ENCODE data around the gene CIBAR2. TPM values are rescaled to one million over a fixed set of nuclear protein-coding genes. Genes with fewer than 3 reads are reported as not detected.
"Not testable (repeated sequence)": the region's sequence is repeated elsewhere in the genome, so short reads cannot be mapped to it uniquely, and the experiment has no call there.

The CIBAR2 gene
- total RNA-seq, 1 experiment from 2014 or later, result not detected

- no peak for DNase-seq (ENCODE audit: extremely low read depth, low read depth)
Observed at GRCh38 chr16:85066346-85066885, 45.9 kb downstream of the CIBAR2 start.

GRCh38 chr16:85065099-85065498, 47.2 kb downstream of the CIBAR2 start:
- DNase-seq (ENCODE audit: extremely low read depth, low read depth), result no peak

DNA sequence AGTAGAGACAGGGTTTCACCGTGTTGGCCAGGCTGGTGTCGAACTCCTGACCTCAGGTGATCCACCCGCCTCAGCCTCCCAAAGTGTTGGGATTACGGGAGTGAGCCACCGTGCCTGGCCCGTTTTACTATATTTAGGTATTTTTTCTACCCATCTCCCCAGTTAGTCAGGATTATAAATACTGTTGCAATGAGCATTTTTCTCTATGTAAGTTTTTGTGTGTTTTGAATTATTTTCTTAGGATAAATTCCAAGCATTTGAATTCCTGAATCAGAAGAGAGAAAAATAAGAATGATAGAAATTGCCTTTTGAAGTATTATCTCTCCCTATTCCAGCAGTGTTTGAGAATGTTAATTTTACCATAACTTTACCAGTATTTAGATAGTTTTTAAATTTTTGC, 48.1 kb downstream of the CIBAR2 start:
- no peak for DNase-seq (ENCODE audit: extremely low read depth, low read depth)

DNA sequence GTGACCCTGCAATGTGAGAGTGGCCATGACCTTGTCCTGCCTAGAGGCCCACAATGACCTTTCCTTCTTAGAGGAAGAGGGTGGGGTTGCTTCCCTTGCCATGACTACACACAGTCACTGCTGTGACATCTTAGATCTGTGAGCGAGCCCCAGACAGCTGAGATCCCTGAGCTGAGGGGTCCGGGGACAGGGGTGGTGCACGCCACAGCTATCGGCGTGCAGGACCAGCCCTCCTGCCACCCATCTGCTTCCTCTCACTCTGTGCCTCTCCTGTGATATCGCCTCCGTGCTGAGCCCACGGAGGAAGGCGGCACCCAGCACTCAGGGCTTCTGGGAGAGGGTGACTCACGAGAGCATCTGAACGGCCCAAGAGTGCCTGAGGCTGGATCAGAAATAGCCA, 49.4 kb downstream of the CIBAR2 start:
- no peak for DNase-seq (ENCODE audit: extremely low read depth, low read depth)

GRCh38 chr16:85062323-85062722, 49.9 kb downstream of the CIBAR2 start:
- DNase-seq (ENCODE audit: extremely low read depth, low read depth), result no peak

- no peak for DNase-seq (ENCODE audit: extremely low read depth, low read depth)
Observed at GRCh38 chr16:85061566-85061965, 50.7 kb downstream of the CIBAR2 start.

GRCh38 chr16:85058909-85059308, 53.4 kb downstream of the CIBAR2 start:
- no peak for DNase-seq (ENCODE audit: extremely low read depth, low read depth)

DNA sequence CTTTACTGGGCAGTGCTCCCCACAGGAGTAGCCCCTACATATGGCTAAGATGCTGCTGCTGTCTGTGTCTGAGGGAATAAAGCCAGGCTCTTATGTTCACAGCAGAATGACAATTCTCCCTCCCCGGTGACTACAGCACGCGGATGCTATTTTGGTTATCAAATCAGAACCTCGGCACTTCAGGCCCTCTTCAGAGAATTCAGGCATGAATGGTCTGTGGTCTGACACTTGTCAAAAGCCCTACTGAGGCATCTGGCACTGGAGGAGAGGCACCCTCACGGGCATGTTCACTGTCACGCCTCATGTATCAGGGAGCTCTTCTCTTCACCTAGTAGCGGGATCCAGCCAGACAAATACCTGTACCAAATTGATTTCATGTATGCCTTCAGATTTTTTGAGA, 54.3 kb downstream of the CIBAR2 start:
- no peak for DNase-seq (ENCODE audit: extremely low read depth, low read depth)

DNA sequence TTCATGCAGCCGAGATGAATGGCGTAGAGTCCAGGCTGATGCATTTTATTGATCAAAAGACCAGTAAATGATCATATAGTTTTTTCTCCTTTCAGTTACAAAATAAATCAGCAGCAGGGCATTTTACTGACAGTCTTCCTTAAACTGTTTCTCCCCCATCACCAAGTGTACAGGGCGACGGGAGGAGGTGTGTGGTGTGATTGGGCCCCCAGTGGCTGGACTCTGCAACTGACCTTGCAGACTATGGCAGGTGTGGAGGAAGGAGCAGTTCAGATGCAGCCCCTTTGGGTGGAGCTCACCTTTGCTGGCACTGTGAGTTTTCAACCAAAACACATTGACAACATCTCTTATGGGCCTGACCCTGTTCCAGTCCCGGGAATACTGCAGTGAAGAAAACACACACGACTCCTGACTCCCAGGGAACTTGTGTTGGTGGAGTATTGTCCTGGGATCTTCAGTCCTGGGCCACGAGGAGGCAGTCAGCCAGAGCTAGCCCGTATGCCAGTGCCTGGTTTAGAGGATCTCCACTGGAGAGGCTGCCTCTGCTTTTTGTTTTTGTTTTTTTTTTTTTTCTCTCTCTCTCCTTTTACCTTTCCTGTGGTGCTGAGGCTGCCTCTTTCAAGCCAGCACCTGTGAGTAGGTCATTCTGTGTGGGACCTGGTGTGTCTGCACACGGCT, 54.9 kb downstream of the CIBAR2 start:
- DNase-seq (ENCODE audit: extremely low read depth, low read depth), result no peak

GRCh38 chr16:85056211-85056748, 56.0 kb downstream of the CIBAR2 start:
- no peak for DNase-seq (ENCODE audit: extremely low read depth, low read depth)

- DNase-seq (ENCODE audit: extremely low read depth, low read depth), result no peak
Observed at GRCh38 chr16:85055493-85056210, 56.6 kb downstream of the CIBAR2 start.

DNA sequence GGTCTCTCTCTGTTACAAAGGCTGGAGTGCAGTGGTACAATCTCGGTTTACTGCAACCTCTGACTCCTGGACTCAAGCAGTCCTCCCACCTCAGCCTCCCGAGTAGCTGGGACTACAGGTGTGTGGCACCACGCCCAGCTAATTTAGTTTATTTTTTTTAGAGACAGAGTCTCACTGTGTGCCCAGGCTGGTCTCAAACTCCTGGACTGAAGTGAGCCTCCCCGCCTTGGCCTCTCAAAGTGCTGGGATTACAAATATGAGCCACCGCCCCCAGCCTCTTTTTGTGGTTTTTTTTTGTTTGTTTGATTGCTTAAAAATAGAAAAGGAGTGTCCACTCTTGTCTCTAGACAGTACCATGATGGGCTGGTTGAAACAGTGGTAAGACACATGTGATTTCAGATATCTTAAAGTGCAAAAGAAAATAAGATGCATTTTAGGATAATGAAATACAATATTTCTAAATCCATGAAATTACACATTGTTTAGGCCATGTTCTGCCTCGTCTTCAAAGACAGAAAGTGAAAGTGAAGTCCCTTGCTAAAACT, 57.3 kb downstream of the CIBAR2 start:
- no peak for DNase-seq (ENCODE audit: extremely low read depth, low read depth)

GRCh38 chr16:85054321-85054720, 58.0 kb downstream of the CIBAR2 start:
- not testable (repeated sequence) for DNase-seq (ENCODE audit: extremely low read depth, low read depth)

- no peak for DNase-seq (ENCODE audit: extremely low read depth, low read depth)
Observed at GRCh38 chr16:85052536-85052935, 59.7 kb downstream of the CIBAR2 start.

- no peak for DNase-seq (ENCODE audit: extremely low read depth, low read depth)
Observed at GRCh38 chr16:85051683-85052082, 60.6 kb downstream of the CIBAR2 start.

- no peak for DNase-seq (ENCODE audit: extremely low read depth, low read depth)
Observed at GRCh38 chr16:85051067-85051581, 61.1 kb downstream of the CIBAR2 start.

GRCh38 chr16:85049706-85050305, 62.5 kb downstream of the CIBAR2 start:
- no peak for DNase-seq (ENCODE audit: extremely low read depth, low read depth)

- DNase-seq (ENCODE audit: extremely low read depth, low read depth), result no peak
Observed at GRCh38 chr16:85048921-85049562, 63.2 kb downstream of the CIBAR2 start.
